ENCODE measurements around the gene GBP4. TPM values are rescaled to one million over a fixed set of nuclear protein-coding genes. Genes with fewer than 3 reads are reported as not detected.

GBP4 gene
- total and polyA plus RNA-seq, 2 donors: 14.8 to 17.9 TPM

GRCh38 chr1:89201106-89201794 is 2.5 kb upstream of the GBP4 start:
- Histone ChIP-seq H3K4me3 (ENCODE audit: low read length in 2 of 2) (no peak overlapping the region), H3K36me3 (ENCODE audit: control insufficient read depth in 2 of 2, insufficient read depth in 2 of 2, low read length in 1 of 2) (no peaks in the 10 kb centered on the region), H3K9me3 (ENCODE audit: control insufficient read depth in 2 of 2, insufficient read depth in 1 of 2, low read length in 1 of 2) (peaks cover 0 to 9% of the 10 kb centered on the region in 2 donors), H3K4me1 (ENCODE audit: control insufficient read depth in 2 of 2, insufficient read depth in 2 of 2, low read length in 2 of 2) (peaks cover 0 to 8% of the 10 kb centered on the region in 2 donors), H3K27ac (ENCODE audit: low read depth in 1 of 2, low read length in 1 of 2) (peak overlapping the region in 1 of 2 donors; percentile 5), H3K27me3 (ENCODE audit: control insufficient read depth in 2 of 2, insufficient read depth in 1 of 2, low read length in 1 of 2) (peaks cover 0 to 10% of the 10 kb centered on the region in 2 donors)
- peak in 1 of 9 donors; percentile 28 for DNase-seq (ENCODE audit: low read depth in 6 of 9, low spot score in 9 of 9)
- 55% methylated on average over 4 of the region's 4 CpGs for WGBS

GRCh38 chr1:89200663-89201062 is 1.9 kb upstream of the GBP4 start:
- peaks cover 0 to 10% of the 10 kb centered on the region in 2 donors for H3K27me3 ChIP-seq (ENCODE audit: control insufficient read depth in 2 of 2, insufficient read depth in 1 of 2, low read length in 1 of 2)
- H3K27ac ChIP-seq (ENCODE audit: low read depth in 1 of 2, low read length in 1 of 2): no peak overlapping the region
- peak in 3 of 9 donors; percentile 8 to 46 (median 14) for DNase-seq (ENCODE audit: low read depth in 6 of 9, low spot score in 9 of 9)
- no peak overlapping the region for H3K4me3 ChIP-seq (ENCODE audit: low read length in 2 of 2)
- no peaks in the 10 kb centered on the region for H3K36me3 ChIP-seq (ENCODE audit: control insufficient read depth in 2 of 2, insufficient read depth in 2 of 2, low read length in 1 of 2)
- H3K4me1 ChIP-seq (ENCODE audit: control insufficient read depth in 2 of 2, insufficient read depth in 2 of 2, low read length in 2 of 2): peaks cover 0 to 8% of the 10 kb centered on the region in 2 donors
- H3K9me3 ChIP-seq (ENCODE audit: control insufficient read depth in 2 of 2, insufficient read depth in 1 of 2, low read length in 1 of 2): peaks cover 0 to 9% of the 10 kb centered on the region in 2 donors
- WGBS: 1% methylated on average over 2 of the region's 2 CpGs

GRCh38 chr1:89199525-89200031 is 836 bp upstream of the GBP4 start:
- Histone ChIP-seq H3K36me3 (ENCODE audit: control insufficient read depth in 2 of 2, insufficient read depth in 2 of 2, low read length in 1 of 2) (no peaks in the 10 kb centered on the region), H3K9me3 (ENCODE audit: control insufficient read depth in 2 of 2, insufficient read depth in 1 of 2, low read length in 1 of 2) (no peaks in the 10 kb centered on the region), H3K27ac (ENCODE audit: low read depth in 1 of 2, low read length in 1 of 2) (peak overlapping the region in 1 of 2 donors; percentile 57), H3K4me3 (ENCODE audit: low read length in 2 of 2) (no peak overlapping the region), H3K4me1 (ENCODE audit: control insufficient read depth in 2 of 2, insufficient read depth in 2 of 2, low read length in 2 of 2) (peaks cover 0 to 8% of the 10 kb centered on the region in 2 donors), H3K27me3 (ENCODE audit: control insufficient read depth in 2 of 2, insufficient read depth in 1 of 2, low read length in 1 of 2) (peaks cover 0 to 10% of the 10 kb centered on the region in 2 donors)
- WGBS: 3% methylated on average over 1 of the region's 1 CpG
- no peak for DNase-seq (ENCODE audit: low read depth in 6 of 9, low spot score in 9 of 9)

- H3K27me3 ChIP-seq (ENCODE audit: control insufficient read depth in 2 of 2, insufficient read depth in 1 of 2, low read length in 1 of 2): peaks cover 0 to 10% of the 10 kb centered on the region in 2 donors
- no peaks in the 10 kb centered on the region for H3K9me3 ChIP-seq (ENCODE audit: control insufficient read depth in 2 of 2, insufficient read depth in 1 of 2, low read length in 1 of 2)
- peak overlapping the region; percentile 38 to 39 for H3K4me3 ChIP-seq (ENCODE audit: low read length in 2 of 2)
- DNase-seq (ENCODE audit: low read depth in 6 of 9, low spot score in 9 of 9): no peak
- 2% methylated on average over 8 of the region's 8 CpGs for WGBS
- peak overlapping the region; percentile 36 to 57 for H3K27ac ChIP-seq (ENCODE audit: low read depth in 1 of 2, low read length in 1 of 2)
- H3K4me1 ChIP-seq (ENCODE audit: control insufficient read depth in 2 of 2, insufficient read depth in 2 of 2, low read length in 2 of 2): peaks cover 0 to 8% of the 10 kb centered on the region in 2 donors
- H3K36me3 ChIP-seq (ENCODE audit: control insufficient read depth in 2 of 2, insufficient read depth in 2 of 2, low read length in 1 of 2): no peaks in the 10 kb centered on the region
These were observed 661 bp downstream of the GBP4 start for GRCh38 chr1:89198081-89198480.

DNA sequence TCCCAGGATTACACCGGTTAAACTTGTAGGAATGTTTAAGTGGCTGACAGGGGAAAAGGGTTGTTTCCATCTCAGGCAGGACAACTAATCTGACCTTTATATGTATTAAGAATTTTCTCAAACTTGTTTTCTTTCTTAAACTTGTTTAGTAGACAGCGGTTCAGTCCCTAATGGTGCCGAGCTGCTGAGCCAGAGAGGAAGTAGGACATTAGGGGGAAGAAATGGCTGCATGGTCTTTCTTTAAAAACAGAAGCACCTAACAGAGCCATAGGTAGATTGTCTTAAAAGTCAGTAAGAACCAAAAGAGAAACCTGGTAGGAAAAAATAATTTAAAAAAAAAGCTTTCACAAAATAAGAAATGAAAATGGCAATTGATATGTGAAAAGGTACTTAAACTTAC is 3.3 kb downstream of the GBP4 start:
- Histone ChIP-seq H3K27ac (ENCODE audit: low read depth in 1 of 2, low read length in 1 of 2) (no peak overlapping the region), H3K36me3 (ENCODE audit: control insufficient read depth in 2 of 2, insufficient read depth in 2 of 2, low read length in 1 of 2) (no peaks in the 10 kb centered on the region), H3K9me3 (ENCODE audit: control insufficient read depth in 2 of 2, insufficient read depth in 1 of 2, low read length in 1 of 2) (no peaks in the 10 kb centered on the region), H3K27me3 (ENCODE audit: control insufficient read depth in 2 of 2, insufficient read depth in 1 of 2, low read length in 1 of 2) (peaks cover 0 to 10% of the 10 kb centered on the region in 2 donors), H3K4me1 (ENCODE audit: control insufficient read depth in 2 of 2, insufficient read depth in 2 of 2, low read length in 2 of 2) (peaks cover 0 to 8% of the 10 kb centered on the region in 2 donors), H3K4me3 (ENCODE audit: low read length in 2 of 2) (no peak overlapping the region)
- 68% methylated on average over 3 of the region's 3 CpGs for WGBS
- no peak for DNase-seq (ENCODE audit: low read depth in 6 of 9, low spot score in 9 of 9)

DNA sequence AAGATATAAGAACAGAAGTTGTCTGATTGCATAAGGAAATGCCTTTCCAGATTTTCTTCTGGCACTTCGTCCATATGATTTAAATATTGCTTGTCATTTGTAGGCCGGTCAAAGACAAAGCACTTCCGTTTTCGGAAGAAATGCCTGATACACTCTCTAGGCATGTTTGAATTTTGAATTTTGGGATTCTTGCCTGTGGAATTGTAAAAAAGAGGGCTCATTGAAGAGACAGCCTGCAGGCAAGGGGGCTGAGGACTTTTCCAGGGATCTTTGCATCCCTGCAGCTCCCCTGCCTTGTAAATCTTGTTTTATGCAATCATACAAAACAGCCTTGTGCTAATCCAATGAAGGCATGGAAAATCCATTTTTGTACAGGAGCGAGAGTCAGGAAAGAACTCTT is 7.4 kb downstream of the GBP4 start:
- H3K9me3 ChIP-seq (ENCODE audit: control insufficient read depth in 2 of 2, insufficient read depth in 1 of 2, low read length in 1 of 2): no peaks in the 10 kb centered on the region
- H3K27ac ChIP-seq (ENCODE audit: low read depth in 1 of 2, low read length in 1 of 2): no peak overlapping the region
- no peaks in the 10 kb centered on the region for H3K27me3 ChIP-seq (ENCODE audit: control insufficient read depth in 2 of 2, insufficient read depth in 1 of 2, low read length in 1 of 2)
- 98% methylated on average over 5 of the region's 5 CpGs for WGBS
- DNase-seq (ENCODE audit: low read depth in 6 of 9, low spot score in 9 of 9): no peak
- H3K4me3 ChIP-seq (ENCODE audit: low read length in 2 of 2): no peak overlapping the region
- no peaks in the 10 kb centered on the region for H3K4me1 ChIP-seq (ENCODE audit: control insufficient read depth in 2 of 2, insufficient read depth in 2 of 2, low read length in 2 of 2)
- H3K36me3 ChIP-seq (ENCODE audit: control insufficient read depth in 2 of 2, insufficient read depth in 2 of 2, low read length in 1 of 2): no peaks in the 10 kb centered on the region

GRCh38 chr1:89190017-89190416 is 8.7 kb downstream of the GBP4 start:
- Histone ChIP-seq H3K36me3 (ENCODE audit: control insufficient read depth in 2 of 2, insufficient read depth in 2 of 2, low read length in 1 of 2) (no peaks in the 10 kb centered on the region), H3K4me1 (ENCODE audit: control insufficient read depth in 2 of 2, insufficient read depth in 2 of 2, low read length in 2 of 2) (no peaks in the 10 kb centered on the region), H3K27ac (ENCODE audit: low read depth in 1 of 2, low read length in 1 of 2) (no peak overlapping the region), H3K4me3 (ENCODE audit: low read length in 2 of 2) (no peak overlapping the region), H3K27me3 (ENCODE audit: control insufficient read depth in 2 of 2, insufficient read depth in 1 of 2, low read length in 1 of 2) (no peaks in the 10 kb centered on the region), H3K9me3 (ENCODE audit: control insufficient read depth in 2 of 2, insufficient read depth in 1 of 2, low read length in 1 of 2) (no peaks in the 10 kb centered on the region)
- 97% methylated on average over 4 of the region's 4 CpGs for WGBS
- no peak for DNase-seq (ENCODE audit: low read depth in 6 of 9, low spot score in 9 of 9)

DNA sequence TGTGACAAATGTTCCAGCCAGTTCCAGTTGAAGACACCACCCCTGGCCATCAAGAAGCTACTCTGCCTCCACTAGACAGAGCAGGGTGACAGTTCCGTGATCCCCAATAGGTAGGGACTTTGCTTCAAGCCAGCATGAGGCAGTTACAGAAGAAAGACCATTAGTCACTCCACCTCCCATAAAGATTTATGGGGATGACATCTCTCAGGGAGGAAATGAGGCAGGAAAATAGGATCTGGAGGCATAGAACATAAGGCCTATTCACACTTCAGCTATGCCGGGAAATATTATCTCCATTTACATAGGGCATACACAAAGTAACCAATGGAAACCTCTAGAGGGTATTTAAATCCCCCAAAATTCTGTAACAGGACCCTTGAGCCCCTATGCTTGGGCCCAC is 19.4 kb downstream of the GBP4 start:
- no peak overlapping the region for H3K4me3 ChIP-seq (ENCODE audit: low read length in 2 of 2)
- no peak for DNase-seq (ENCODE audit: low read depth in 6 of 9, low spot score in 9 of 9)
- no peak overlapping the region for H3K27ac ChIP-seq (ENCODE audit: low read depth in 1 of 2, low read length in 1 of 2)
- no peaks in the 10 kb centered on the region for H3K36me3 ChIP-seq (ENCODE audit: control insufficient read depth in 2 of 2, insufficient read depth in 2 of 2, low read length in 1 of 2)
- 98% methylated on average over 2 of the region's 2 CpGs for WGBS
- no peaks in the 10 kb centered on the region for H3K9me3 ChIP-seq (ENCODE audit: control insufficient read depth in 2 of 2, insufficient read depth in 1 of 2, low read length in 1 of 2)
- H3K27me3 ChIP-seq (ENCODE audit: control insufficient read depth in 2 of 2, insufficient read depth in 1 of 2, low read length in 1 of 2): no peaks in the 10 kb centered on the region
- H3K4me1 ChIP-seq (ENCODE audit: control insufficient read depth in 2 of 2, insufficient read depth in 2 of 2, low read length in 2 of 2): no peaks in the 10 kb centered on the region

DNA sequence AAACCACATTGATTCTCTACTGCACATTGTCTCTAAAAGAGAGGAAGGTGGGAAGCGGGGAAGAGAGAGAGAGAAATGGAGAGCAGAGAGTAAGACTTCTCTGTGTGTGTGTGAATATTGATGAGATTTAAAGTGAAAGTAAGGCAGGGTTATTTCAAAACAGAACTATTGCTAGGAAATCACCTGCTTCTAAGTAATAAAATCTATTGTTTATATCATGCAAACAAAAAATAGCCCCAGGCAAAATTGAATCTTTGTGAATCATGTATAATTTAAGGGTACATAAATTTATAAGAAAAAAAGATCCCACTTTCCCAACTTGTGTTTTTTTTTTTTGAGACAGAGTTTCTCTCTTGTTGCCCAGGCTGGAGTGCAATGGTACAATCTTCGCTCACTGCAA is 21.8 kb downstream of the GBP4 start:
- H3K36me3 ChIP-seq (ENCODE audit: control insufficient read depth in 2 of 2, insufficient read depth in 2 of 2, low read length in 1 of 2): no peaks in the 10 kb centered on the region
- no peak for DNase-seq (ENCODE audit: low read depth in 6 of 9, low spot score in 9 of 9)
- H3K9me3 ChIP-seq (ENCODE audit: control insufficient read depth in 2 of 2, insufficient read depth in 1 of 2, low read length in 1 of 2): no peaks in the 10 kb centered on the region
- H3K4me3 ChIP-seq (ENCODE audit: low read length in 2 of 2): no peak overlapping the region
- no peaks in the 10 kb centered on the region for H3K27me3 ChIP-seq (ENCODE audit: control insufficient read depth in 2 of 2, insufficient read depth in 1 of 2, low read length in 1 of 2)
- over 99% methylated on average over 2 of the region's 2 CpGs for WGBS
- H3K4me1 ChIP-seq (ENCODE audit: control insufficient read depth in 2 of 2, insufficient read depth in 2 of 2, low read length in 2 of 2): no peaks in the 10 kb centered on the region
- no peak overlapping the region for H3K27ac ChIP-seq (ENCODE audit: low read depth in 1 of 2, low read length in 1 of 2)
